ENCODE data around the gene FOS. TPM values are rescaled to one million over a fixed set of nuclear protein-coding genes. Genes with fewer than 3 reads are reported as not detected.
"Not testable (repeated sequence)": the region's sequence is repeated elsewhere in the genome, so short reads cannot be mapped to it uniquely, and the experiment has no call there.

Gene FOS
- total RNA-seq, result 26.5 and 29.6 TPM in 2 replicates

DNA sequence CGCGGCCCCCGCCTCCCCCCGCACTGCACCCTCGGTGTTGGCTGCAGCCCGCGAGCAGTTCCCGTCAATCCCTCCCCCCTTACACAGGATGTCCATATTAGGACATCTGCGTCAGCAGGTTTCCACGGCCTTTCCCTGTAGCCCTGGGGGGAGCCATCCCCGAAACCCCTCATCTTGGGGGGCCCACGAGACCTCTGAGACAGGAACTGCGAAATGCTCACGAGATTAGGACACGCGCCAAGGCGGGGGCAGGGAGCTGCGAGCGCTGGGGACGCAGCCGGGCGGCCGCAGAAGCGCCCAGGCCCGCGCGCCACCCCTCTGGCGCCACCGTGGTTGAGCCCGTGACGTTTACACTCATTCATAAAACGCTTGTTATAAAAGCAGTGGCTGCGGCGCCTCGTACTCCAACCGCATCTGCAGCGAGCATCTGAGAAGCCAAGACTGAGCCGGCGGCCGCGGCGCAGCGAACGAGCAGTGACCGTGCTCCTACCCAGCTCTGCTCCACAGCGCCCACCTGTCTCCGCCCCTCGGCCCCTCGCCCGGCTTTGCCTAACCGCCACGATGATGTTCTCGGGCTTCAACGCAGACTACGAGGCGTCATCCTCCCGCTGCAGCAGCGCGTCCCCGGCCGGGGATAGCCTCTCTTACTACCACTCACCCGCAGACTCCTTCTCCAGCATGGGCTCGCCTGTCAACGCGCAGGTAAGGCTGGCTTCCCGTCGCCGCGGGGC is at the start of gene FOS:
Gene FOS, plus strand, starts transcription at position 407 of the 731 bp plus-strand sequence. Its CDS starts 155 bp downstream, at position 562.
- H3K4me1 Mint-ChIP-seq, result peaks cover 40% of the 10 kb centered on the region
- H3K27ac Mint-ChIP-seq, result peak within 1 kb of the TSS; percentile 98
- H3K27me3 Mint-ChIP-seq, result peaks cover 53% of the 10 kb centered on the region
- H3K9me3 Mint-ChIP-seq, result no peaks in the 10 kb centered on the region
- peak within 1 kb of the TSS; percentile 88 for H3K4me3 Mint-ChIP-seq
- intact Hi-C loops (cut with micrococcal nuclease), result loop anchor here (1.0 kb wide), 4 partner anchors 16 to 102 kb away; partner anchors contain the start of gene TMED10
- DNase-seq, result peak; percentile 97
- H3K36me3 Mint-ChIP-seq (ENCODE audit: low read depth), result peaks cover 28% of the 10 kb centered on the region

- Mint-ChIP-seq H3K4me1 (peaks cover 38% of the 10 kb centered on the region), H3K9me3 (no peaks in the 10 kb centered on the region), H3K36me3 (ENCODE audit: low read depth) (no peaks in the 10 kb centered on the region), H3K4me3 (no peak overlapping the region), H3K27ac (no peak overlapping the region), H3K27me3 (peaks cover 9% of the 10 kb centered on the region)
- DNase-seq, result no peak
- intact Hi-C loops (cut with micrococcal nuclease), result loop anchor here (1.0 kb wide), 1 partner anchor 20 kb away; no protein-coding TSS in a partner anchor
Observed at GRCh38 chr14:75229661-75230139, 48.9 kb upstream of the FOS start.

GRCh38 chr14:75230140-75230792 is 48.4 kb upstream of the FOS start:
- Mint-ChIP-seq H3K27me3 (peaks cover 9% of the 10 kb centered on the region), H3K27ac (peak overlapping the region; percentile 77), H3K9me3 (no peaks in the 10 kb centered on the region), H3K36me3 (ENCODE audit: low read depth) (no peaks in the 10 kb centered on the region), H3K4me3 (peak overlapping the region; percentile 24), H3K4me1 (peaks cover 38% of the 10 kb centered on the region)
- DNase-seq, result peak; percentile 79
- intact Hi-C loops (cut with micrococcal nuclease), result loop anchor here (1.0 kb wide), 1 partner anchor 19 kb away; no protein-coding TSS in a partner anchor

GRCh38 chr14:75231320-75231719 is 47.3 kb upstream of the FOS start:
- peaks cover 38% of the 10 kb centered on the region for H3K4me1 Mint-ChIP-seq
- no peak overlapping the region for H3K27ac Mint-ChIP-seq
- no peak for DNase-seq
- H3K4me3 Mint-ChIP-seq, result no peak overlapping the region
- no peaks in the 10 kb centered on the region for H3K36me3 Mint-ChIP-seq (ENCODE audit: low read depth)
- peaks cover 9% of the 10 kb centered on the region for H3K27me3 Mint-ChIP-seq
- H3K9me3 Mint-ChIP-seq, result no peaks in the 10 kb centered on the region
- intact Hi-C loops (cut with micrococcal nuclease), result no loop called here

DNA sequence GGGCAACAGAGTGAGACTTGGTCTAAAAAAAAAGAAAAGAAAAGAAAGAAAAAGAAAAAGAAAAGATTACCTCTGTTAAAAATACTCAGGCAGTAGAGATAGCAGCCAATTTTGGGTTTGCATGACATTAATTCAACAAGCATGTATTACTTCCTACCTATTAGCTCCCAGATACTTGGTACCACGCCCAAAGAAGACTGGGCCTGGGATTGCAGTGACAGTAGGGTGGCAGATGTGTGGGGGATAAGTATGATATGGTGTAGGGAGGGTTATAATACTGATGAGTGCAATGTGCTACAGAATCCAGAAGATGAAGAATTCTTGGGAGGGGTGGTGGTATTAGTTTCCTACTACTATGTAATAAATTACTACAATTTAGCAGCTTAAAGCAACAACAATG is 46.4 kb upstream of the FOS start:
- H3K4me1 Mint-ChIP-seq, result peaks cover 38% of the 10 kb centered on the region
- intact Hi-C loops (cut with micrococcal nuclease), result no loop called here
- no peak for DNase-seq
- no peaks in the 10 kb centered on the region for H3K9me3 Mint-ChIP-seq
- peaks cover 11% of the 10 kb centered on the region for H3K27me3 Mint-ChIP-seq
- H3K36me3 Mint-ChIP-seq (ENCODE audit: low read depth), result no peaks in the 10 kb centered on the region
- no peak overlapping the region for H3K27ac Mint-ChIP-seq
- H3K4me3 Mint-ChIP-seq, result no peak overlapping the region

GRCh38 chr14:75232597-75232996 is 46.0 kb upstream of the FOS start:
- intact Hi-C loops (cut with micrococcal nuclease), result no loop called here
- Mint-ChIP-seq H3K4me3 (no peak overlapping the region), H3K27ac (peak overlapping the region; percentile 20), H3K4me1 (peaks cover 38% of the 10 kb centered on the region), H3K9me3 (no peaks in the 10 kb centered on the region), H3K36me3 (ENCODE audit: low read depth) (no peaks in the 10 kb centered on the region), H3K27me3 (peaks cover 13% of the 10 kb centered on the region)
- DNase-seq, result peak; percentile 80

DNA sequence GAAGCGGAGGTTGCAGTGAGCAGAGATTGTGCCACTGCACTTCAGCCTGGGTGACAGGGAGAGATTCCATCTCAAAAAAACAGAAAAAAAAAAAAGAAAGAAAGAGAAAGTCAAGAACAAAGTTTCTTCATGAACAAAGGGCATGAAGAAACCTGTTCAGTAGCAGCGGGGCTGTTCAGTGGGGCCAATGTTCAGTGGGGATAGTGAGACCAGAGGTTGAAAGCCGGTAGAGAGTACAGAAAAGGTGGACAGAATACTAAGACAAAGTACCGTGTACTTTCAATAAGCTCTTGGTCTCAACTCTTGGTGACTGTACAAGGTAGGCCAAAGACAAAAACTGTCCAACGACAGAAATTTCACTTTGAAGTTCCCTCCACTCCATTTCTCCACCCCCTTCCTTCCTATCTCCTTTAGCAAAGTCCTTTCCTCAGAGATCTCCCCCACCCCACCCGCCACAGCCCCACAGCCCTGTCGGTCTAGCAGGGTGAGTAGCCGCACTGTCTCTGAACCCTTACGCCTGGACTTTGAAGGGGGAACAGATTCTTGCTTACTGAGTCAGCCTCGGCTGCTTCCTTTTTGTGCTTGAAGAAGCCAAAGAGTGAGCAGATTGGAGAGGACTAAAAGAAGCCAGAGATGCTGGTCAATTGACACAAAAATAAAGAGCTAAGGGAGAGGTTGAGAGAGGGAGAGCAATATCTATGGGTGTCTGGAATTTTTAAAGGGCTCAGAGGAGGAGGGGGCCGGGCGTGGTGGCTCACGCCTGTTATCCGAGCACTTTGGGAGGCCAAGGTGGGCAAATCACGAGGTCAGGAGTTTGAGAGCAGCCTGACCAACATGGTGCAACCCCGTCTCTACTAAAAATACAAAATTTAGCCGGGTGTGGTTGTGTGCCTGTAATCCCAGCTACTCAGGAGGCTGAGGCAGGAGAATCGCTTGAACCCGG is 44.2 kb upstream of the FOS start:
- Mint-ChIP-seq H3K9me3 (no peaks in the 10 kb centered on the region), H3K4me3 (no peak overlapping the region), H3K36me3 (ENCODE audit: low read depth) (no peaks in the 10 kb centered on the region), H3K27ac (no peak overlapping the region), H3K27me3 (peaks cover 23% of the 10 kb centered on the region), H3K4me1 (peaks cover 26% of the 10 kb centered on the region)
- no peak for DNase-seq
- intact Hi-C loops (cut with micrococcal nuclease), result no loop called here

DNA sequence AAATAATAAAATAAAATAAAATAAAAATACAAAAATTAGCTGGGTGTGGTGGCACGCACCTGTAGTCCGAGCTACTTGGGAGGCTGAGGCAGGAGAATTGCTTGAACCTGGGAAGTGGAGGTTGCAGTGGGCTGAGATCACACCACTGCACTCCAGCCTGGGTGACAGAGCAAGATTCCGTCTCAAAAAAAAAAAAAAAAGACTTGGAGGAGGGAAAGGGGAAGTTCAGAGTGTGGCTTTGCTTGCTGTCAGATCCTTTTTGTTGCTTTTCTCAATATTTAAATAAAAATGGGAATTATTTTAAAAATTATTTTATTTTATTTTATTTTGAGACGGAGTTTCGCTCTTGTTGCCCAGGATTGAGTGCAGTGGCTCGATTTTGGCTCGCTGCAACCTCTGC is 43.4 kb upstream of the FOS start:
- DNase-seq; H3K9me3 Mint-ChIP-seq; intact Hi-C loops (cut with micrococcal nuclease); H3K27ac Mint-ChIP-seq; H3K4me3 Mint-ChIP-seq; H3K36me3 Mint-ChIP-seq (ENCODE audit: low read depth): not testable (repeated sequence)
- Mint-ChIP-seq H3K4me1 (peaks cover 20% of the 10 kb centered on the region), H3K27me3 (peaks cover 27% of the 10 kb centered on the region)

- no peaks in the 10 kb centered on the region for H3K9me3 Mint-ChIP-seq
- H3K27me3 Mint-ChIP-seq, result peaks cover 27% of the 10 kb centered on the region
Observed at GRCh38 chr14:75236467-75236866, 42.2 kb upstream of the FOS start.

GRCh38 chr14:75236901-75237419 is 41.7 kb upstream of the FOS start:
- intact Hi-C loops (cut with micrococcal nuclease), result no loop called here
- peaks cover 11% of the 10 kb centered on the region for H3K4me1 Mint-ChIP-seq
- no peaks in the 10 kb centered on the region for H3K36me3 Mint-ChIP-seq (ENCODE audit: low read depth)
- H3K27ac Mint-ChIP-seq, result no peak overlapping the region
- H3K9me3 Mint-ChIP-seq, result no peaks in the 10 kb centered on the region
- no peak overlapping the region for H3K4me3 Mint-ChIP-seq
- no peak for DNase-seq
- H3K27me3 Mint-ChIP-seq, result peaks cover 27% of the 10 kb centered on the region

More at GRCh38 chr14:75236467-75236866, 42.2 kb upstream of the FOS start:
- DNase-seq, result no peak
- intact Hi-C loops (cut with micrococcal nuclease), result no loop called here
- peaks cover 11% of the 10 kb centered on the region for H3K4me1 Mint-ChIP-seq
- no peak overlapping the region for H3K4me3 Mint-ChIP-seq
- no peaks in the 10 kb centered on the region for H3K36me3 Mint-ChIP-seq (ENCODE audit: low read depth)
- H3K27ac Mint-ChIP-seq, result no peak overlapping the region

DNA sequence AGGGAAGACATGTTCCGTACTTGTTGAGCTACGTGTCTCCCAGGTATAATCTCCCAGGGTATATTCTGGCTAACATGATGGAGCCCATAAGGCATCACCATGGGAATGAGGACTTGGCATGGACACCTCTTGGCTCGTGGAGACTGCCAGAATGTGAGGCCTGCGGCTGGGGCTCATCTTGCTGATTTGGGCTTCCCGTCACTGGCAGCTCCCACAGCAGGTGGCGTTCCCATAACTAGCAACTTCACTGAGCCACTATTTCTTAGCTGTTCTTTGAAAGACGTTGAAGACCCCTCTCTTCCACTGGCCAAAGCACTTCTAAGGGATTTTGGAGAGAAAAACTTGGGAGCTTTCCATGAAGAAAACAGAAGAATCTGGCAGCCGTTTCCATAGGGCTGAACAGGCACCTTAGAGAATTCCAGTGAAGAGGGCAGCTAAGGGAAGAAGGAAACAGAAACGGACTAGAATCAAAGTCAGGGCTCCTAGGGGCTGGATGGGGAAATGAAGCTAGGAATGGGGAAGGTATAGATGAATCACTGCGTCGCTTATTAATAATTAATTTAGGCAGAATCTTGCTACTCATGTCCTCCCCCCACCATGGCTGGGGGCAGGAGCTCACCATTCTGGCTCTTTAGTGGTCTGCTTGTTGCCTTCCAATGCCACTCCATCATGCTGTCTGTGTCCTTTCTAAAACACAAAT is 39.7 kb upstream of the FOS start:
- no peaks in the 10 kb centered on the region for H3K36me3 Mint-ChIP-seq (ENCODE audit: low read depth)
- peaks cover 2% of the 10 kb centered on the region for H3K4me1 Mint-ChIP-seq
- H3K27ac Mint-ChIP-seq, result no peak overlapping the region
- intact Hi-C loops (cut with micrococcal nuclease), result no loop called here
- DNase-seq, result no peak
- H3K9me3 Mint-ChIP-seq, result no peaks in the 10 kb centered on the region
- no peak overlapping the region for H3K4me3 Mint-ChIP-seq
- peaks cover 35% of the 10 kb centered on the region for H3K27me3 Mint-ChIP-seq

- Mint-ChIP-seq H3K4me1 (no peaks in the 10 kb centered on the region), H3K9me3 (no peaks in the 10 kb centered on the region), H3K27me3 (peaks cover 45% of the 10 kb centered on the region), H3K36me3 (ENCODE audit: low read depth) (no peaks in the 10 kb centered on the region), H3K27ac (no peak overlapping the region), H3K4me3 (no peak overlapping the region)
- intact Hi-C loops (cut with micrococcal nuclease), result no loop called here
- DNase-seq, result no peak
Observed at GRCh38 chr14:75240781-75241180, 37.8 kb upstream of the FOS start.
